Activated naive CD8-positive, alpha-beta T cell treated with anti-CD3 and anti-CD28 coated beads, Interleukin-2, amount 10 ng/mL, durations not matched to agents 7 days and 5 days (primary cell): ENCODE data around the gene PKP1. TPM values are rescaled to one million over a fixed set of nuclear protein-coding genes. Genes with fewer than 3 reads are reported as not detected.

Source experiments
- ATAC-seq: fragments of 150-1000 bp; cut with Tn5 transposase; one replicate; pipeline ENCODE4 v1.10.0; 2021; ENCODE audit warnings: low read depth, moderate library complexity
- POLR2A ChIA-PET: fragments of 350-600 bp; sonication (Branson Sonifier 250); formaldehyde crosslinking; loops from one replicate; lab custom pipeline; 2021; ENCODE audit warnings: antibody characterized with exemption; lab: Charles Lee
- DNase-seq: peaks from one replicate; pipeline ENCODE4 v3.0.0; 2021
- H3K27ac Mint-ChIP-seq: one replicate; pipeline ENCODE4 v1.8.0; 2022; ENCODE audit warnings: mild to moderate bottlenecking, mixed read lengths
- H3K27me3 Mint-ChIP-seq: one replicate; pipeline ENCODE4 v1.8.0; 2022; ENCODE audit warnings: mild to moderate bottlenecking, moderate library complexity, mixed read lengths
- H3K36me3 Mint-ChIP-seq: one replicate; pipeline ENCODE4 v1.8.0; 2021; ENCODE audit warnings: mild to moderate bottlenecking, mixed read lengths
- H3K4me1 Mint-ChIP-seq: one replicate; pipeline ENCODE4 v1.8.0; 2021; ENCODE audit warnings: mixed read lengths
- H3K4me3 Mint-ChIP-seq: one replicate; pipeline ENCODE4 v1.8.0; 2022; ENCODE audit warnings: mild to moderate bottlenecking, moderate library complexity, mixed read lengths
- H3K9me3 Mint-ChIP-seq: one replicate; pipeline ENCODE4 v1.8.0; 2021; ENCODE audit warnings: mixed read lengths
- total RNA-seq, 2 experiments: library from RNA; stranded (reverse); gene quantifications; one replicate each; pipeline ENCODE4 v1.2.3, GENCODE V29; 2021

PKP1 gene
- total RNA-seq, 2 experiments from 2014 or later: not detected

DNA sequence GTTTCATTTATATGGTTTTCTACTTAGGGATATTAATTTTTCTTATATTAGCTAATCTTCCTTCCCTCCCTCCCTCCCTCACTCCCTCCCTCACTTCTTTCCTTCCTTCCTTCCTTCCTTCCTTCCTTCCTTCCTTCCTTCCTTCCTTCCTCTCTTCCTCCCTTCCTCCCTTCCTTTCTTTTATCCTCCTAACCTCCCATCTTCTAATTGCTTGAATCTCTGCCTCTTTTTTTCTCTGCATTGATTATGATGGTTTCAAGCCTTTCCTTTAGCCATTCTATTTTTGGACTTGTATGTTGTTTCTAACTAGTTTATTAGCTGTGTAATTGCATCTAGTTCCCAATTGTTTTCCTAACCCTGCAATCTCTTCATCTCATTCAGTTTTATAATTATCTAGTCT lies 17.0 kb upstream of the PKP1 start:
- DNase-seq (no peak), ATAC-seq (no peak)
- H3K9me3 Mint-ChIP-seq: no peaks in the 10 kb centered on the region
- H3K4me1 Mint-ChIP-seq: no peaks in the 10 kb centered on the region
- H3K27ac Mint-ChIP-seq: no peak overlapping the region
- POLR2A ChIA-PET: no interaction called here
- no peak overlapping the region for H3K4me3 Mint-ChIP-seq
- H3K36me3 Mint-ChIP-seq: no peaks in the 10 kb centered on the region
- H3K27me3 Mint-ChIP-seq: peaks cover 32% of the 10 kb centered on the region

GRCh38 chr1:201266774-201267173 lies 16.5 kb upstream of the PKP1 start:
- Mint-ChIP-seq H3K9me3 (no peaks in the 10 kb centered on the region), H3K27ac (no peak overlapping the region), H3K27me3 (peaks cover 34% of the 10 kb centered on the region), H3K4me3 (no peak overlapping the region), H3K4me1 (no peaks in the 10 kb centered on the region), H3K36me3 (no peaks in the 10 kb centered on the region)
- ATAC-seq (no peak), DNase-seq (no peak)
- POLR2A ChIA-PET: no interaction called here

DNA sequence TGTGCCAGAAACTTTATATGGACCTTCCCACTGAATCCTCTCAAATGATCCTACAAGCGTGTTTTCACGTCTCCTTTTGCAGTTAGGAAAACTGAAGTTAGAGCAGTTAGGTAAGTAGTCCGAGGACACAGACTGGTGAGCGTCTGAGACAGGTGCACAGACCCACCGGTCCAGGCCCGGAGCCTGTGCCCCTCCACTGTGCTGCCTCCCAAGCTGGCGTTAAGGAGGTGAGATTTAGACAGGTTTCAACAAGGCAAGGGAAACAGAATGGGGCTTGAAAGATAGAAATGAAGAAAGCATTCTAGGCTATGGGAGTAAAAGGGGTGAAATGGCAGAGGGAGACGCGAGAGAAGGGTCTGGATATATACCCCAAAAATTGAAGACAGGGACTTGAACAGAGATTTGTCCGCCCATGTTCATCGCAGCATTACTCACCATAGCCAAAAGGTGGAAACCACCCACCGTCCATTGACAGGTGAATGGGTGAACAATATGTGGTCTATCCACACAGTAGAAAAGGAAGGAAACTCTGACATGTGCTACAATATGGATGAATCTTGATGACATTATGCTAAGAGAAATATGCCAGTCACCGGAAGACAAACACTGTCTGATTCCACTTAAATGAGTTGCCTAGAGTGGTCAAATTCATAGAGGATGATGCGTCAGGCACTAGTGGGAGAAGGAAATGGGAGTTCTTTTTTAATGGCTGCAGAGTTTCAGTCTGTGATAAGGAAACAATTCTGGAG lies 15.7 kb upstream of the PKP1 start:
- Mint-ChIP-seq H3K9me3 (no peaks in the 10 kb centered on the region), H3K27ac (no peak overlapping the region), H3K27me3 (peaks cover 40% of the 10 kb centered on the region), H3K36me3 (no peaks in the 10 kb centered on the region), H3K4me1 (no peaks in the 10 kb centered on the region), H3K4me3 (no peak overlapping the region)
- POLR2A ChIA-PET: no interaction called here
- ATAC-seq (no peak), DNase-seq (no peak)

DNA sequence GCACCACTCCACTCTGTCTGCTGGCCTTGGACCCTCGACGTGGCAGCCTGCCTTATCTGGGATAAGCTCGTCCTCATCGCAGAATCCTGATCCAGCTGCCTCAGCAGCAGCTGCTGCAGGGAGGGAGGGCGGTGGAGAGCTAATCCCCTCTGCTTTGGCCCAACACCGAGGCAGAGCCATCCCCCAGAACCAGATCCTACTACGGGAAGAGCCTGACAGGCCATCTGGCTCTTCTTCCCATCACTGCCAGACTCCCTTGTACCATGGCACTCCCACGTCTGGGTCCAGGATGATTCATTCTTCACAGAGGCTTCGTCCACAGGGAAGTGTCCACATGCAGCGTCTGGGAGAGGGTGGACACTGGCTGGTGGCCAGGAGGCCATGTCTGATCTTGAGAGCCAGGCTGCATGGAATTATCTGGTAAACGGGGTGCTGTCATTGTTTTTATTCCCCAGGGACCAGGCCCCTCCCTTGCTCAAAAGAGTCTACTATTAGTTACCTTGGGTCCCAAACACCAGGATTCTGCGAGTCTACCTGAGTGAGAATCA lies 14.6 kb upstream of the PKP1 start:
- no peaks in the 10 kb centered on the region for H3K4me1 Mint-ChIP-seq
- no peak overlapping the region for H3K4me3 Mint-ChIP-seq
- DNase-seq: no peak
- ATAC-seq: no peak
- no peaks in the 10 kb centered on the region for H3K36me3 Mint-ChIP-seq
- H3K9me3 Mint-ChIP-seq: no peaks in the 10 kb centered on the region
- no peak overlapping the region for H3K27ac Mint-ChIP-seq
- peaks cover 43% of the 10 kb centered on the region for H3K27me3 Mint-ChIP-seq
- POLR2A ChIA-PET: no interaction called here

DNA sequence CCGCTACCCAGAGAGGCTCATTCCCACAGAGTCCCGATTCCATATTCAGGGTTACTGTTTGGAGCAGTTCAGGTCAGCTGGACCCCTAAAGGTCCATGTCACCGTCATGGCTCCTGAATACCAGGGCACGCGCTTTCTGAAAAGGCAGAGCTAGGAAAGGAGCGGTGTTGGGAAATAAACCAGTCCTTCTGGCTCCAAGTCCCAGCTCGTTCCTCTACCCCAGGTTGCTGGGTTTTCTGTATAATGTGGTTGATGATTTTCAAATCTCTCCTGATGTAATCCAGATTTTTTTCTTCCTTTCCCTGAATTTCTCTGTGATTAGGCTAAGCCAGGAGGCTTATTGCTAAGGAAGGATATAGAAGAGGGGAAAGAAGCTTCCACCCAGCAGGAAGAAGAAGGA lies 14.0 kb upstream of the PKP1 start:
- Mint-ChIP-seq H3K4me3 (no peak overlapping the region), H3K9me3 (no peaks in the 10 kb centered on the region), H3K27me3 (peaks cover 42% of the 10 kb centered on the region), H3K27ac (no peak overlapping the region), H3K4me1 (no peaks in the 10 kb centered on the region), H3K36me3 (no peaks in the 10 kb centered on the region)
- ATAC-seq (no peak), DNase-seq (no peak)
- POLR2A ChIA-PET: no interaction called here

DNA sequence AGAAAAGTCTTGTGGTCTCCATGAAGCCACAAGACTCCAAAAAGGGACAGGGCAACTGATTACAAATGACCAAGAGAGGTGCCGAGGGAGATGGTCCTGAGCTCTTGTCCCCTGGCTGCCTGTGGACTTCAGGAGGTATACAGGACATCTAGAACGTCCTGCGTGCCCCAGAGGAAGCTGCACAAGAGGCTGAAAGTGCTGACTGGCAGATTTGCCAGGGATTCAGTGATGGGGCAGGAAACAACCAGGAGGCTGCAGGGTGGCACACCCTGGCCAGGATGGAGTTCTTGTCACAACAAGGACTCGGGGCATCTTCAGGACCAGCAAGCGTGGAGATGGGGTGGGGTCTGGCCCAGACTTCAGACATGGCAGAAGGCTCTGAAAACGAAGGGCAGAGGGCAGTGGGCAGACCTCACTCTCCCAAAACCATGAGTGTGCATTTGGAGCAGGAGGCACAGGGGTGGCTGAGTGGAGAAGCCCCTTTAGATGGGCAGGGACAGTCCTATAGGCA lies 13.4 kb upstream of the PKP1 start:
- POLR2A ChIA-PET: no interaction called here
- no peak overlapping the region for H3K27ac Mint-ChIP-seq
- no peaks in the 10 kb centered on the region for H3K9me3 Mint-ChIP-seq
- H3K4me1 Mint-ChIP-seq: no peaks in the 10 kb centered on the region
- ATAC-seq (no peak), DNase-seq (no peak)
- no peak overlapping the region for H3K4me3 Mint-ChIP-seq
- no peaks in the 10 kb centered on the region for H3K36me3 Mint-ChIP-seq
- peaks cover 37% of the 10 kb centered on the region for H3K27me3 Mint-ChIP-seq

DNA sequence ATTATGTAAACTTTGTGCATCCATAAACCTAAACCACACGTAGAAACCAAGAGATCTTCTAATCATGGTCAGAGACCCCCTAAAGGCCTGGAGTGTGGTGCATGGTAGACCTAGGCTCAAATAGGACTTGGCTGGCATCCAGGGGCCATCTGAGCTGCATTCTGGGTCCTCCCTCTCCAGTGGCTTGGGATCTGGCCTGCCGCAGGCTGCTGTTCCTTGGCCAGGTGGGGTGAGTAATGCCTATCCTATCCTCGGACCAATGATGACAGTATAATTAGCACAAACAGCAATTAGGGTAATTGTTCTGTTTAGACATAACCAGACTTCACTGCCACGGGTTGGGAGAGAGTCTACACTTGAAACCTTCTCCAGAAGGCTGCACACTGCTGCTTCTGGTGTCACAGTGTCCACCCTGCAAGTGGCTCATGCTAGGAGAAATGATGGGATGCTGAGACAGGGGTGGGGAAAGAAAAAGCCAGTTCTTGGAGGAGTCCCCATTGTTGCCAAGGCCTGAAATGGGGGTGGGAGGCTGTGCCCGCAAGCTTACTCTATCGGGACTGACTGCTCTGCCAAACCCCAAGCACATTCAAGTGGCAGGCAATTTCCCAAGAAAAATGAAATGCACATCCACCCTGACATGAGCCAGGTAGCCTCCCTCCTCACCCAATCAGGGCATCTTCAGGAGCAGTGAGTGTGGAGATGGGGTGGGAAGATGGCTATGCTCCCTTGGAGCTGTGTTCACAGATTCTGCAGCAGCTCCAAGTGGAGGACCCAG lies 12.5 kb upstream of the PKP1 start:
- POLR2A ChIA-PET: no interaction called here
- Mint-ChIP-seq H3K4me3 (no peak overlapping the region), H3K27ac (no peak overlapping the region), H3K9me3 (no peaks in the 10 kb centered on the region), H3K27me3 (peaks cover 30% of the 10 kb centered on the region), H3K36me3 (no peaks in the 10 kb centered on the region), H3K4me1 (no peaks in the 10 kb centered on the region)
- ATAC-seq (no peak), DNase-seq (no peak)

DNA sequence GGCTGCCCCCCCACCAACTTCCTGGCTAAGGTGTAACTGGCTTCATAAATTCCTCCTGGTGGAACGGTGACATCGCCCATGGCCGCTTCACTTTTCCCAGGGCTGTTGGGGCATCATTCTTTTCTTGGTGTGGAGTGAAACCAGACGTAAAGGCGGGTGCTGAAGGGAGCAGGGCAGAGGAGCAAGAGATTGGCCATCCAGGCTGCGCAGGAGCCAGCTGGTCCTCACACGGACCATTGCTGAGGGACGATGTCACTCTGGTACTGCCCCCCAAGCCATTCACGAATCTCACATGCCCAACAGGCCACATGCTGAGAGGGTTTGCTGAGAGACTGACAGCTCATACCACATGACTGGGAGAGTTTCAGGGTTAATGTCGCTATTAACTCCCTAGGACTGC lies 10.5 kb upstream of the PKP1 start:
- Mint-ChIP-seq H3K4me3 (no peak overlapping the region), H3K9me3 (no peaks in the 10 kb centered on the region), H3K27me3 (peaks cover 15% of the 10 kb centered on the region), H3K4me1 (no peaks in the 10 kb centered on the region), H3K27ac (no peak overlapping the region), H3K36me3 (no peaks in the 10 kb centered on the region)
- DNase-seq: no peak
- no peak for ATAC-seq
- POLR2A ChIA-PET: no interaction called here

DNA sequence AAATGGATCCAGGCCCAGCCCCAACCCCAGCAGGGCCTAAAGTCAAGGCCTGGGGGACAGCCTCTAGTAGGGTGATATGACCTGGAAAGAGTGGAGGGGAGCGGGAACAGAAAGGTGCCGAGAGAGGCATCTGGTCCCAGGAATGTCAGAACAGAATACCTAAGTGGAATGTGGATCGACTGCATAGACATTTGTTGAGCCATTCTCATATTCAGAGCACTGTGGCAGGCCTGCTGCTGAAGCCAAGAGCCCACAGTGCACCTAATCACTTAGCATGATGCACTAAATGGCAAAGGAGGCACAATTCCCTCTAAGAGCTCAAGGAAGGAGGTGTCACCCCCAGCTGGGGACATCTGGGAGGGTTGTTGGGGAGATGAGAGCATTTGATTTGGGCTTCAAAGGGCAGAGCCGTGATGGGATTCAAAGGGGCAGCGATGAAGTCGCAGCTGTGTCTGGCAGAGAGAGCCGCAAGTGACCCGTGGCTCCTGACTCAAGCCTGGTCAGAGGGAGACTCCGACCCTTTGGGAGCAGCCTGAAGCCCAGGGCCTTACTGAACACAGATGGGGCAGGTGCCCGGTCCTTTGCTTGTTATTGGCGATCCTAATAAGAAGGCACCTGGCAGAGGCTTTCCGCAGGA lies 8.6 kb upstream of the PKP1 start:
- POLR2A ChIA-PET: no interaction called here
- Mint-ChIP-seq H3K36me3 (no peaks in the 10 kb centered on the region), H3K27me3 (peaks cover 22% of the 10 kb centered on the region), H3K27ac (no peak overlapping the region), H3K4me1 (no peaks in the 10 kb centered on the region), H3K4me3 (no peak overlapping the region), H3K9me3 (no peaks in the 10 kb centered on the region)
- DNase-seq (no peak), ATAC-seq (no peak)

DNA sequence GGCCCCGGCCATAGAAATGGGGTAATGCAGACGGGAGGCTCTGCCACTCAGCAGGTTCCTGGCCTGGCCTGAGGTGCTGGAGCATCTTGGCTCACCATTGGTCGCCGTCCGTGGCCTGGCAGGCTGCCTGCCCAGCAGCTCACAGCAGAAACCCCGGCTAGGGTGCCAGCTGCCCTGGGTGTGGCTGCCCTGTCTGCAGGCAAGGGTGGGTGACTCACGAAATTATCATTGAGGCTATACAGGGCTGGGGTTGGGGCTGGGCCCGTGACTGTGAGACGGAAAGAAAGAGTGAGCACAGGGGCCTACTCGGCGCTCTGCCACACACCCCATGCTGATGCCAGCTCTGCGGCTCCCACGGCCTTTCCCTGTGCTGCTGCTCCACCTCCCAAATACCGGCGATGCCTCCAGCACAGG lies 8.0 kb upstream of the PKP1 start:
- no peaks in the 10 kb centered on the region for H3K36me3 Mint-ChIP-seq
- POLR2A ChIA-PET: no interaction called here
- H3K4me1 Mint-ChIP-seq: no peaks in the 10 kb centered on the region
- H3K27me3 Mint-ChIP-seq: peaks cover 21% of the 10 kb centered on the region
- ATAC-seq: no peak
- no peak overlapping the region for H3K4me3 Mint-ChIP-seq
- DNase-seq: no peak
- H3K27ac Mint-ChIP-seq: no peak overlapping the region
- H3K9me3 Mint-ChIP-seq: no peaks in the 10 kb centered on the region

- Mint-ChIP-seq H3K9me3 (no peaks in the 10 kb centered on the region), H3K27ac (no peak overlapping the region), H3K36me3 (no peaks in the 10 kb centered on the region), H3K4me3 (no peak overlapping the region), H3K27me3 (peaks cover 23% of the 10 kb centered on the region), H3K4me1 (no peaks in the 10 kb centered on the region)
- ATAC-seq: no peak
- POLR2A ChIA-PET: no interaction called here
- DNase-seq: no peak
Observed at GRCh38 chr1:201276891-201277290, 6.4 kb upstream of the PKP1 start.

- Mint-ChIP-seq H3K4me1 (no peaks in the 10 kb centered on the region), H3K9me3 (no peaks in the 10 kb centered on the region), H3K27me3 (peaks cover 22% of the 10 kb centered on the region)
Observed at GRCh38 chr1:201277441-201277840, 5.9 kb upstream of the PKP1 start.

GRCh38 chr1:201279313-201279712 lies 4.0 kb upstream of the PKP1 start:
- no peak overlapping the region for H3K4me3 Mint-ChIP-seq
- ATAC-seq: no peak
- POLR2A ChIA-PET: no interaction called here
- peaks cover 2% of the 10 kb centered on the region for H3K4me1 Mint-ChIP-seq
- no peak for DNase-seq
- no peaks in the 10 kb centered on the region for H3K36me3 Mint-ChIP-seq
- H3K27me3 Mint-ChIP-seq: peaks cover 35% of the 10 kb centered on the region
- no peaks in the 10 kb centered on the region for H3K9me3 Mint-ChIP-seq
- no peak overlapping the region for H3K27ac Mint-ChIP-seq

More at GRCh38 chr1:201277441-201277840, 5.9 kb upstream of the PKP1 start:
- Mint-ChIP-seq H3K27ac (no peak overlapping the region), H3K36me3 (no peaks in the 10 kb centered on the region), H3K4me3 (no peak overlapping the region)
- DNase-seq (no peak), ATAC-seq (no peak)
- POLR2A ChIA-PET: no interaction called here
